Right cardiac atrium (tissue), 5 donors: ENCODE measurements around the gene WNT10A. TPM values are rescaled to one million over a fixed set of nuclear protein-coding genes. Genes with fewer than 3 reads are reported as not detected.

Experiments
- ATAC-seq, 2 donors: fragments of 200-7000 bp; cut with Tn5 transposase; one replicate each; pipeline versions ENCODE4 v1.8.0 to v1.9.1; 2020; ENCODE audit warnings: moderate library complexity in 2 of 2, mild to moderate bottlenecking in 1 of 2
- DNase-seq, 3 donors: peaks; one replicate each; pipeline ENCODE4 v3.0.0-alpha.2; 2020
- H3K27ac ChIP-seq: one replicate; pipeline ENCODE4 v1.5.1; 2013; ENCODE audit warnings: mild to moderate bottlenecking, low read length, control low read depth, moderate library complexity
- H3K27me3 ChIP-seq: one replicate; pipeline ENCODE4 v1.6.1; 2013; ENCODE audit not compliant: control insufficient read depth, insufficient read depth
- H3K4me1 ChIP-seq: one replicate; pipeline ENCODE4 v1.6.1; 2013; ENCODE audit warnings: low read length; ENCODE audit not compliant: control insufficient read depth, insufficient read depth
- H3K4me3 ChIP-seq: one replicate; pipeline ENCODE4 v1.5.1; 2013; ENCODE audit warnings: low read length, control low read depth
- H3K9me3 ChIP-seq: one replicate; pipeline ENCODE4 v1.6.1; 2013; ENCODE audit warnings: low read length; ENCODE audit not compliant: control insufficient read depth
- WGBS: extraction: QIAGEN DNeasy Blood & Tissue Kit; methylation state at CpG from one replicate; pipeline ENCODE4 v1.1.7; 2013; 5-methylcytosine and 5-hydroxymethylcytosine counted together
- intact Hi-C, 4 donors: fragments of 100-400 bp; cut with DNase I; formaldehyde crosslinking; loops; one replicate each; pipeline versions ENCODE4 v1.11.0 to v1.14.0; 2022 to 2023
- polyA plus RNA-seq: library from polyadenylated mRNA; stranded (reverse); fragments of 200-250 nt; gene quantifications from one replicate; pipeline ENCODE4 v1.2.3, GENCODE V29; 2013
- total RNA-seq, 4 donors: library from RNA; stranded (reverse); fragmentation: NEBNext Ultra II Directional; extraction: Animal tissue kit (Norgen Biotek cat#: 25700); gene quantifications; one replicate each; pipeline ENCODE4 v1.2.1, GENCODE V29; 2021
- donor health status: healthy with polysubstance abuse.
- donor health status: DM: no; HTN: yes; CAD: no.
- donor health status: DM: no; HTN: no; CAD: no.
- donor health status: DM: no; HTN: yes; CAD: no; lungs with severe emphysema.
- donor health status: DM: yes; HTN: yes; CAD: no.

The WNT10A gene
- total and polyA plus RNA-seq, 5 donors: not detected

DNA sequence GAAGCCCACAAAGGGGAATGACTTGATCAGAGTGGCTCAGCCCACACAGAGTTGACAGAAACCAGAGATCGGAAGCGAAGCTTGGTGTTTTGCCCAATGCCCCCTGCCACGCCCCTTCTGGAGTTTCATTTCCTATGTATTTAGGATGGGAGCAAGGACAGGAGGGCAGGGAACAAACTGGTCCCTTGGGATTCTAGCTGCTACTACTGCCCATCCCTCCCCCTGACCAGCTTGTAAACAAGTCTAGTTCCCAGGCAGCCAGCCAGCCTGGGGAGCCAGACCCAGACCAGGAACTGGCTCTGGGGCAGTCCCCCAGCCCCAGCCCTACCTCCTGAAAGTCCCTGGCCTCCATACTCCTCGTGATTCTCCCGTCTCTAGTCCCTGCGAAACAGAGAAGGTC, 12.8 kb upstream of the WNT10A start:
- DNase-seq (no peak), ATAC-seq (no peak)
- 34% methylated on average over 6 of the region's 6 CpGs for WGBS
- Histone ChIP-seq H3K4me3 (no peak overlapping the region), H3K4me1 (no peaks in the 10 kb centered on the region), H3K27ac (no peak overlapping the region), H3K9me3 (no peaks in the 10 kb centered on the region), H3K27me3 (no peaks in the 10 kb centered on the region)
- intact Hi-C loops: no loop called here

DNA sequence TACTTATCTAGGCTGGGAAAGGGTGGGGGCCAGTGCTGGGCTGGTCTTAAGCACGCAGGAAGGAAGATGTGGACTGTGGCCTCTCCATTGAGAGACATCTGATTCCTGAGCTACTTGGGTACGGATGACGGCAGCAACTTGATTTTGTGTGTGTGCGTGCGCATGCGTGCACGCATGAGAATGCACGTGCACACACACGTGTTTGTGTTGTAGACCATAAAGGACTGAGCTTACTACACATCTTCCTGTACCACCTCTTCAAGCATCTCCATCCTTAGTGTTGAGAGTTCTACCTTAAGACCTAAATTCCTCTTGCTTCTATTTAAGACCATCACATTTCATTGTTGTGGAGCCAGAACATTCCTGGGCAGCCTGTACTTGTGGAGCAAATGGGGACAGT, 11.6 kb upstream of the WNT10A start:
- no peaks in the 10 kb centered on the region for H3K27me3 ChIP-seq
- 80% methylated on average over 9 of the region's 9 CpGs for WGBS

DNA sequence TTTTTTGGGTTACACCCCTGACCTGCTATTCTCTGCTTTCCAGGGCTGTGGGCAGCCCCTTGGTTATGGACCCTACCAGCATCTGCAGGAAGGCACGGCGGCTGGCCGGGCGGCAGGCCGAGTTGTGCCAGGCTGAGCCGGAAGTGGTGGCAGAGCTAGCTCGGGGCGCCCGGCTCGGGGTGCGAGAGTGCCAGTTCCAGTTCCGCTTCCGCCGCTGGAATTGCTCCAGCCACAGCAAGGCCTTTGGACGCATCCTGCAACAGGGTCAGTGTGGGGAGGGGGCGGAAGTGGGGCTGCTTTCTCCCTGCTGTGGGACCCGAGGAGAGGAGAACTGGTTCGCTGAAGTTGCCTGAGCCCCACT, 9.7 kb upstream of the WNT10A start:
- Histone ChIP-seq H3K9me3 (no peaks in the 10 kb centered on the region), H3K4me3 (no peak overlapping the region), H3K27ac (no peak overlapping the region), H3K4me1 (no peaks in the 10 kb centered on the region), H3K27me3 (no peaks in the 10 kb centered on the region)
- peak; percentile 43 to 83 (median 74) for DNase-seq
- intact Hi-C loops: no loop called here
- no peak for ATAC-seq
- 11% methylated on average over 18 of the region's 18 CpGs for WGBS

More for the DNA sequence above, 11.6 kb upstream of the WNT10A start:
- DNase-seq (no peak), ATAC-seq (no peak)
- intact Hi-C loops: no loop called here
- no peak overlapping the region for H3K4me3 ChIP-seq
- H3K27ac ChIP-seq: no peak overlapping the region
- no peaks in the 10 kb centered on the region for H3K9me3 ChIP-seq
- no peaks in the 10 kb centered on the region for H3K4me1 ChIP-seq

DNA sequence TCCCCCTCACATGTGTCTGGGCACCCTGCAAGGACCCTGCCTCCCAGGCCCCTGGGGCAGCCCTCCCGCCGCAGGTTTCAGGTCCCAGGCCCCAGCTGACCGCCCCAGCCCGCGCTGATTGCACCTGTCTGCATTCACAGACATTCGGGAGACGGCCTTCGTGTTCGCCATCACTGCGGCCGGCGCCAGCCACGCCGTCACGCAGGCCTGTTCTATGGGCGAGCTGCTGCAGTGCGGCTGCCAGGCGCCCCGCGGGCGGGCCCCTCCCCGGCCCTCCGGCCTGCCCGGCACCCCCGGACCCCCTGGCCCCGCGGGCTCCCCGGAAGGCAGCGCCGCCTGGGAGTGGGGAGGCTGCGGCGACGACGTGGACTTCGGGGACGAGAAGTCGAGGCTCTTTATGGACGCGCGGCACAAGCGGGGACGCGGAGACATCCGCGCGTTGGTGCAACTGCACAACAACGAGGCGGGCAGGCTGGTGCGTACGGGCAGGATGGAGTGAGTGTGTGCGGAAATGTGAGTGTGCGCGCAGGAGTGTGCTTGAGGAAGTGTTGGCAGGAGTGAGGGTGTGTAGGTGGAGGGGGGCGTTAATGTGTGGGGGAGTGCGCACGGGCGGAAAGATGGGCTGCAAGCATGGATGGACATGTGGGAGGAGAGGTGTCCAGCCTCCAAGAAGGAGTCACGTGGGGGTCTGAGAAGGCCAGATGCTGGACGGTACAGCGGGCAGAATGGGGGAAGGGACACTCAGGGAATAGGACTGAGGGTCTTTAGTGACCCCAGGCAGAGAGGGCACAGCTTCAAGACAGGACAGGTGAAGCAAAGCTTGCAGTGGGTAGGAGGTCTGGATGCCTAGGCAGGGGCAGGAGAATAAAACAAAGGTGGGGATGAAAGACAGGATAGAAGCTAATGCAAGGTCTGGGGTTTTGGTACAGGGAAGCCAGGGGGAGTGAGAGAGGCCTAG, 9.0 kb upstream of the WNT10A start:
- no peaks in the 10 kb centered on the region for H3K27me3 ChIP-seq
- no peak overlapping the region for H3K27ac ChIP-seq
- intact Hi-C loops: no loop called here
- DNase-seq (peak in 1 of 3 donors; percentile 49), ATAC-seq (no peak)
- H3K9me3 ChIP-seq: no peaks in the 10 kb centered on the region
- no peaks in the 10 kb centered on the region for H3K4me1 ChIP-seq
- H3K4me3 ChIP-seq: no peak overlapping the region
- WGBS: 3% methylated on average over 60 of the region's 60 CpGs

DNA sequence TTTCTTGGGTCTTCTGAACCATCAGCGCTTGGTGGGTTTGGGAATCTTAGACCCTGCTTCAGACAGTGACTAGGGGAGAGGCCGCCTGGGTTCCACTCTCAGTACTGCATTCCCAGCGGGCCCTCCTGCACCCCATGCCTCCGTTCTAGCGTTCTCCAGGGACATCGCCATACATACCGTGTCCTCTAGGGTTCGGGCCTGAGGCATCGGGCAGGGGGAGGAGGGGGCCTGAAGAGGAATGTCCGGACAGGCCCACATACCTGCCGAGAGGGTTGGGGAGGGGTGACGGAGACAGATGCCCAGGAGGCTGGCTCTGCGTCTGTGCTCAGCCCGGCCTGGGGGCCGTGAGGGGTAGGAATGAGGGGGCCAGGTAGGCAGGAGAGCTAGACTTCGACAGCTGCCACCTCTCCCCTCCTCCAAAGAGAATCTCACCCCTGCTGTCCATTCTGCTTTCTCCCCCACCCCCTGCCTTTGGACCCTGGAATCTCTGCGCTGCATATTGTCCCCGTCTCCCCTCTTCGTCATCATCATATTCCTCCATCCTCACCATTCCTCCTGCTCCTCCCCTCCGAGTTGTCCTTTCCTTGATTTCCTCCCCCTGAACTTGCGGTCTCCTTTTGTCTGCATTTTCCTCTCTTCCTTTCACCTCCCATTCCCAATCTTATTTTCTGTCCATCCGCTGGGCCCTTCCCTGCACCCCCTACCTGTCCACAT, 7.8 kb upstream of the WNT10A start:
- DNase-seq: no peak
- Histone ChIP-seq H3K4me3 (no peak overlapping the region), H3K4me1 (no peaks in the 10 kb centered on the region), H3K9me3 (no peaks in the 10 kb centered on the region), H3K27me3 (no peaks in the 10 kb centered on the region), H3K27ac (no peak overlapping the region)
- intact Hi-C loops: no loop called here
- ATAC-seq: no peak
- WGBS: 15% methylated on average over 22 of the region's 22 CpGs

DNA sequence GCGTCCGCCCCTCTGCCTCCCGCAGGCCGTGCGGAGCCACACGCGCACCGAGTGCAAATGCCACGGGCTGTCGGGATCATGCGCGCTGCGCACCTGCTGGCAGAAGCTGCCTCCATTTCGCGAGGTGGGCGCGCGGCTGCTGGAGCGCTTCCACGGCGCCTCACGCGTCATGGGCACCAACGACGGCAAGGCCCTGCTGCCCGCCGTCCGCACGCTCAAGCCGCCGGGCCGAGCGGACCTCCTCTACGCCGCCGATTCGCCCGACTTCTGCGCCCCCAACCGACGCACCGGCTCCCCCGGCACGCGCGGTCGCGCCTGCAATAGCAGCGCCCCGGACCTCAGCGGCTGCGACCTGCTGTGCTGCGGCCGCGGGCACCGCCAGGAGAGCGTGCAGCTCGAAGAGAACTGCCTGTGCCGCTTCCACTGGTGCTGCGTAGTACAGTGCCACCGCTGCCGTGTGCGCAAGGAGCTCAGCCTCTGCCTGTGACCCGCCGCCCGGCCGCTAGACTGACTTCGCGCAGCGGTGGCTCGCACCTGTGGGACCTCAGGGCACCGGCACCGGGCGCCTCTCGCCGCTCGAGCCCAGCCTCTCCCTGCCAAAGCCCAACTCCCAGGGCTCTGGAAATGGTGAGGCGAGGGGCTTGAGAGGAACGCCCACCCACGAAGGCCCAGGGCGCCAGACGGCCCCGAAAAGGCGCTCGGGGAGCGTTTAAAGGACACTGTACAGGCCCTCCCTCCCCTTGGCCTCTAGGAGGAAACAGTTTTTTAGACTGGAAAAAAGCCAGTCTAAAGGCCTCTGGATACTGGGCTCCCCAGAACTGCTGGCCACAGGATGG, 7.1 kb upstream of the WNT10A start:
- WGBS: 14% methylated on average over 86 of the region's 86 CpGs
- Histone ChIP-seq H3K27me3 (no peaks in the 10 kb centered on the region), H3K9me3 (no peaks in the 10 kb centered on the region), H3K27ac (no peak overlapping the region), H3K4me1 (no peaks in the 10 kb centered on the region), H3K4me3 (no peak overlapping the region)
- no peak for ATAC-seq
- intact Hi-C loops: no loop called here
- DNase-seq: peak in 1 of 3 donors; percentile 51

DNA sequence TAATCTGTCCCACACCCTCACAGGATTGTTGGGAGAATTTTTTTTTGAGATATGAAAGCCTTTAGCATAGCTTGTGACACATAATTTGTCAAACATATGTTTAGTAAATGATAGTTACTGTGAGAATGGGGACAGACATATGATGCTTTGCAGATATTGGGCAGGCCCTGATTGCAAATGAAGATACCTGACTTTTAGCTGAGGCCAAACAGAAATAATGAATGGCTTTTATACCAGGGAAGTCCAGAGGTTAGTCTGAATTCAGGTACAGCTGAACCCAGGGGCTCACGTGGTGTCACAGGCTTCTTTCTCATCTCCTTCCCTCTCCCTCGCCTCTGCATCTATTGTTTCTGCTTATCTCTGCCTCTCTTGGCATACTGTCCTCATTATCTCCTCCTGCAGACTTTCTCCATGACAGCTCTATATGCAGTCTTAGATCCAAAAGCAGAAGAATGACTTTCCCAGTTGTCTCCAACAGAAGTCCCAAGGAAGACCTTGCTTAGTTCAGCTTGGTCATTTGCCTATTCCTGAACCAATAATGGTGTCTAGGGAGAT, 4.9 kb upstream of the WNT10A start:
- Histone ChIP-seq H3K27ac (no peak overlapping the region), H3K4me3 (no peak overlapping the region), H3K9me3 (no peaks in the 10 kb centered on the region), H3K27me3 (no peaks in the 10 kb centered on the region), H3K4me1 (no peaks in the 10 kb centered on the region)
- DNase-seq: no peak
- intact Hi-C loops: no loop called here
- WGBS: 25% methylated on average over 2 of the region's 2 CpGs
- no peak for ATAC-seq

DNA sequence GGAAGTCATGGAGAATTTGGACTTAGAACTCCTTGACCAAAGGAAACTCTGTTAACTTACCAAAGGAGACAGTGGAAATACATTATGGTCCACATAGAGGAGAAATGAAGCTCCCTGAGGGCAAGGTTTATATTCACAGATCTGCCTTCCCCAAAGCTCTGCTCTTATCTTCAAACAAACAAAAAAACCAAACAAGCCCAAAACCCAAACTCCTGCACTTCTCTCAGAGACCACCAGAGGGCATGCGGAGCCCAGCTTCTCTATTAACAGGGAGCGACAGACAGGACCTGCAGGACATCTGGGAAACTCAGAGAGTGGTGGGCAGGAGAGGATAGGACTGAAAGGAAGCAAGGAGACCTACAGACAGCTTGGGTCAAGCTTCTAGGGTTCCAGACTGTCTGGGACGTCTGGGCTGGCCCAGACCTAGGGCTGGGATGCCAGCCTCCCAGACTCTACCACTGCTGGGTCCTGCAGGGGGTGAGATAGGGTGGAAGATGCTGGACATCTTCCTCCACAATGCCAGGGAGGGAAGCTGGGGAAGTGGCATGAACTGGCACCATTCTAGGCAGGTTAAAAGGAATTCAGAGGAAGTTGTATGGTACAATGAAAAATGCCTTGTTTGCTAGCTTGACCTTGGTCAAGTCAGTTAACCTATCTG, 4.0 kb upstream of the WNT10A start:
- intact Hi-C loops: no loop called here
- peak in 1 of 2 donors; percentile 41 for ATAC-seq
- H3K4me3 ChIP-seq: no peak overlapping the region

DNA sequence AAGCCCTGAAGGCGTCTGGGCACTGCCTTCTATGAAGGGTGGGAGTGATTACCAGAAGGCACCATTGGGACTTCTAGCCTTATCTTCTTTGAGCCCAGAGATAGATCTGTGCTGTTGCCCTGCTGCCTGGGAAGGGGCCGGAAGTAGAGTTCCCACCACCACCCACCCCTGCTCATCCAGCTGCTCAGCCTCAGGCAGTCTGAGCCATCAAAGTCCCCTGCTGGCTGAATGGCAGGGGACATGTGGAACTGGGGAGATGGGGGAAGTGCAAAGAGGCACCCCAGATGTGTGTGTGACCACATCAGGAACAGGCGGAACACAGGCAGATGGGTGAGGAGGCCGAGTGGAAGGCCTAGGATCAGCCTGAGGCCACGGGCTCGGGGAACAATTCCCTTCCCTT, 3.3 kb upstream of the WNT10A start:
- DNase-seq (no peak), ATAC-seq (no peak)
- intact Hi-C loops: no loop called here
- no peak overlapping the region for H3K27ac ChIP-seq
- no peaks in the 10 kb centered on the region for H3K4me1 ChIP-seq
- no peaks in the 10 kb centered on the region for H3K27me3 ChIP-seq
- no peaks in the 10 kb centered on the region for H3K9me3 ChIP-seq
- no peak overlapping the region for H3K4me3 ChIP-seq
- WGBS: 67% methylated on average over 6 of the region's 6 CpGs

More for the DNA sequence above, 4.0 kb upstream of the WNT10A start:
- Histone ChIP-seq H3K9me3 (no peaks in the 10 kb centered on the region), H3K27ac (no peak overlapping the region), H3K4me1 (no peaks in the 10 kb centered on the region), H3K27me3 (no peaks in the 10 kb centered on the region)
- 4% methylated on average over 3 of the region's 3 CpGs for WGBS
- DNase-seq: peak in 2 of 3 donors; percentile 61 to 82

DNA sequence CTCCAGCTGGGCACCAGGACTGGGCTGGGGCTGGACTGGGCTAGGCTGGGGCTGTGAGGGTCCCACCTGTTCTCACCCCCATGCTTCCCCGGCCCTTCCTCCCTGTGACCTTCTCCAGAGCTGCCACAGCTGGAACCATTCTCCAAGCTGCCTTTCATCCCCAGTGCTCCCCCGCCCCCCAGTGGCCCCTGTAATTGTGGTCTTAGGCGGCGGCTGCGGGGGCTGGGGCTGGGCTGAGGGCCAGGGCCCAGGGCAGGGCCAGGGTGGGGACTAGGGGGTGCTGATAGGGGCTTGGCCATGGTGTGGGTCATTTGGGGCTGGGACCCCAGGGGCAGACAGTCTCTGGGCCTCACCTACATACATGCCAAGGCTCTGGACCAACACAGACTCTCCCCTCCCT, 2.8 kb upstream of the WNT10A start:
- peak in 1 of 2 donors; percentile 8 for ATAC-seq
- no peak overlapping the region for H3K4me3 ChIP-seq
- no peaks in the 10 kb centered on the region for H3K4me1 ChIP-seq
- intact Hi-C loops: no loop called here
- no peaks in the 10 kb centered on the region for H3K9me3 ChIP-seq
- H3K27ac ChIP-seq: no peak overlapping the region
- WGBS: 39% methylated on average over 5 of the region's 5 CpGs
- H3K27me3 ChIP-seq: no peaks in the 10 kb centered on the region
- DNase-seq: peak in 1 of 3 donors; percentile 43
